AG10803 (cell line): ENCODE results near the gene SPINK4.

ENCODE experiments used
- DNase-seq: peaks from one replicate; pipeline ENCODE4 v3.0.0; 2010; ENCODE audit warnings: low read depth
- H3K4me3 ChIP-seq: 2 replicates; pipeline ENCODE4 v1.5.1; 2011; ENCODE audit warnings: mild to moderate bottlenecking, low read length, control low read depth
- CTCF ChIP-seq: conservative IDR thresholded peaks from 2 replicates; pipeline ENCODE4 v1.5.1; 2011; ENCODE audit warnings: mild to moderate bottlenecking, low read length, control low read depth, inconsistent platforms

Gene SPINK4

GRCh38 chr9:33267151-33267767 lies 27.3 kb downstream of the SPINK4 start:
- DNase-seq, result no peak
- H3K4me3 ChIP-seq, result no peak overlapping the region
- TF ChIP-seq CTCF, result no peak

GRCh38 chr9:33270146-33270545 lies 30.2 kb downstream of the SPINK4 start:
- no peak for DNase-seq
- no peak overlapping the region for H3K4me3 ChIP-seq
- no peak for TF ChIP-seq CTCF

- H3K4me3 ChIP-seq, result no peak overlapping the region
- no peak for TF ChIP-seq CTCF
- no peak for DNase-seq
Observed at GRCh38 chr9:33272061-33272460, 32.1 kb downstream of the SPINK4 start.

- H3K4me3 ChIP-seq, result no peak overlapping the region
- DNase-seq, result no peak
- TF ChIP-seq CTCF, result no peak
Observed at GRCh38 chr9:33273266-33273971, 33.5 kb downstream of the SPINK4 start.

- H3K4me3 ChIP-seq, result no peak overlapping the region
- no peak for TF ChIP-seq CTCF
- no peak for DNase-seq
Observed at GRCh38 chr9:33273972-33274328, 34.0 kb downstream of the SPINK4 start.

- H3K4me3 ChIP-seq, result no peak overlapping the region
- DNase-seq, result no peak
- TF ChIP-seq CTCF, result no peak
Observed at GRCh38 chr9:33277484-33277883, 37.5 kb downstream of the SPINK4 start.

- no peak overlapping the region for H3K4me3 ChIP-seq
- DNase-seq, result no peak
- no peak for TF ChIP-seq CTCF
Observed at GRCh38 chr9:33285502-33285901, 45.5 kb downstream of the SPINK4 start.
